Measurements from ENCODE around the gene SLC38A3. TPM values are rescaled to one million over a fixed set of nuclear protein-coding genes. Genes with fewer than 3 reads are reported as not detected.
A peak's percentile ranks its signal among the peaks of the same experiment; 100 is the strongest.

Gene SLC38A3
- total and polyA plus RNA-seq, 4 experiments from 2014 or later: not detected

DNA sequence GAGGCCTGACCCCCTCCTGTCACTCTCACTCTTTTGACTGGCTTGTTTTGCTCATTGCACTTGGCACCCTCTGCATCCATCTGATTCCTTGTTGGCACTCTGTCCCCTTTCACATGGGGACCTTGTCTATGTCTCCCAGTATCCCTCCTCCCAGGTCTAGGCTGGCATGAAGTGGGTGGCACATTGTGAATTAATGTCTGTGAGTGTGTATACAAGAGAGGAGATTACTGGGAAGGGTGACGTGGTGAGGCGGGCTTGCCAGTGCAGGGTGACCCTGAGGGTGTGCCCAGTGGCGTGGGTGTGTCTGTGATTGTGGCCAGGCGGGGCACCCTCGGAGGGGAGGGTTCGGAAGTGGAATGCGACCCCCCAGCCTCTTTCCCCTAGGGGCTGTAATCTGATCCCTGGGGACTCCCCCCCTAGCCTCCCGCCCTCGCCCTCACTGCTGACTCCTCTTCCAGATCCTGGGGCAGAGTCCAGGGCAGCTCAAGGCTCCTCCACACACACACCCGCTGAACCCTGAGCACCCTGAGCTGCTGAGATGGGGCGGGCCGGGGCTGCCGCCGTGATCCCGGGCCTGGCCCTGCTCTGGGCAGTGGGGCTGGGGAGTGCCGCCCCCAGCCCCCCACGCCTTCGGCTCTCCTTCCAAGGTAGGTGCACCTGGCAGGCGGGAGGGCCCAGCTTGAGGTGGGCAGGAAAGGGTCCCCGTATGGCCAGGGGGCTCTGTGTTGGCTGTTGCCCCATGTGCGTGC, 63.8 kb downstream of the SLC38A3 start, which contains the start of gene SEMA3B:
Gene SEMA3B (plus strand): TSS at position 445 of the 749 bp plus-strand sequence. CDS start 94 bp downstream, at position 539.
- intact Hi-C loops (cut with micrococcal nuclease): no loop called here
- peak within 1 kb of the TSS in 2 of 7 donors; percentile 28 to 84 for H3K27ac Mint-ChIP-seq
- H3K4me1 Mint-ChIP-seq: peaks cover 3 to 14% (median 5%) of the 10 kb centered on the region in 4 donors
- Histone ChIP-seq H3K4me3 (ENCODE audit: low read length in 2 of 2) (no peak within 1 kb of the TSS), H3K4me1 (ENCODE audit: insufficient read depth, low read length) (peaks cover 8% of the 10 kb centered on the region), H3K9me3 (ENCODE audit: control insufficient read depth in 1 of 2, low read length in 2 of 2) (no peaks in the 10 kb centered on the region), H3K27ac (ENCODE audit: low read depth, low read length) (no peak within 1 kb of the TSS), H3K27me3 (ENCODE audit: insufficient read depth, low read length) (peaks cover 7% of the 10 kb centered on the region), H3K36me3 (ENCODE audit: insufficient read depth, low read length) (no peaks in the 10 kb centered on the region)
- H3K4me3 Mint-ChIP-seq: no peak within 1 kb of the TSS
- CTCF ChIA-PET (ENCODE audit: partially characterized antibody): interaction anchor here (1.3 to 7.1 kb wide), 3 partner anchors 43 to 77 kb away, joined by 5 to 36 read pairs (median 10); no protein-coding TSS in a partner anchor
- H3K36me3 Mint-ChIP-seq: no peaks in the 10 kb centered on the region
- POLR2A ChIA-PET (ENCODE audit: partially characterized antibody): no interaction called here
- DNase-seq: peak in 1 of 5 donors; percentile 14
- no peaks in the 10 kb centered on the region for H3K9me3 Mint-ChIP-seq
- peaks cover 2 to 12% of the 10 kb centered on the region in 2 donors for H3K27me3 Mint-ChIP-seq

DNA sequence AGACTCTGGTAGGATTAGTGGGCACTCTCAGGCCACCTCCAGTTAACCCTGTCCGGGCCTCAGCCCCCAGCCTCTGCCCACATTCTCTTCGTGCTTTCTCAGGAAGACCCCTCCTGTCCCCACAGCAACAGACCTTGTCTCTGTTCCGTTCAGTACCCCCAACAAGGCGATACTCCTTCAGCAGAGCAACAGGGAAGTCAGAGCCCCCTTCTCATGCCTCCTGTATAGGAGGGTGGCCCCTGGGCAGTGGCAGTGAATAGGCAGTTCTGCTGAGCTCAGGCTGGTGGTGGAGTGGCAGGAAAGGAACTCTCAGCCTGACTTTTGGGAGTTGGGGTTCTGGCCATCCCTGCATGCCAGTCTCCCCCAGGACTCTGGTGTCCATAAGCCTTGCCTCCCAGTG, 64.4 kb downstream of the SLC38A3 start:
- ChIA-PET CTCF (ENCODE audit: partially characterized antibody) (interaction anchor here (1.3 to 7.1 kb wide), 3 partner anchors 43 to 77 kb away, joined by 5 to 36 read pairs (median 10); no protein-coding TSS in a partner anchor), POLR2A (ENCODE audit: partially characterized antibody) (no interaction called here)
- no peak for DNase-seq
- Mint-ChIP-seq H3K27ac (no peak overlapping the region), H3K36me3 (no peaks in the 10 kb centered on the region), H3K9me3 (no peaks in the 10 kb centered on the region), H3K27me3 (peaks cover 7 to 17% of the 10 kb centered on the region in 2 donors), H3K4me1 (peaks cover 8 to 20% (median 11%) of the 10 kb centered on the region in 4 donors), H3K4me3 (no peak overlapping the region)
- intact Hi-C loops (cut with micrococcal nuclease): no loop called here
- Histone ChIP-seq H3K4me3 (ENCODE audit: low read length in 2 of 2) (no peak overlapping the region), H3K4me1 (ENCODE audit: insufficient read depth, low read length) (peaks cover 14% of the 10 kb centered on the region), H3K9me3 (ENCODE audit: control insufficient read depth in 1 of 2, low read length in 2 of 2) (no peaks in the 10 kb centered on the region), H3K36me3 (ENCODE audit: insufficient read depth, low read length) (no peaks in the 10 kb centered on the region), H3K27ac (ENCODE audit: low read depth, low read length) (no peak overlapping the region), H3K27me3 (ENCODE audit: insufficient read depth, low read length) (peaks cover 13% of the 10 kb centered on the region)

DNA sequence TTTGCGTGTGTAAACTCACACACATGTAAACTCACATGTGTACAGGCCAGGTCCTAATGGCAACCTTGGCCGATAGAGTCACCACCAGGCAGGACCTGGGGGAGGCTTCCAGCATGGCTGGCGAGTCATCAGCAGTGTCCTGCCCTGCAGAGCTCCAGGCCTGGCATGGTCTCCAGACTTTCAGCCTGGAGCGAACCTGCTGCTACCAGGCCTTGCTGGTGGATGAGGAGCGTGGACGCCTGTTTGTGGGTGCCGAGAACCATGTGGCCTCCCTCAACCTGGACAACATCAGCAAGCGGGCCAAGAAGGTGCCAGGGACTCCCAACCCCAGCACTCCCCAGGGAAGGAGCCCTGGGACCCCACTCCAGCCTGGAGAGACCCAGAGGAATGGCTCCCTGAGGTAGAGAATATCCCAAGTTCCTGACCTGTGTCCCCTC, 64.9 kb downstream of the SLC38A3 start:
- Mint-ChIP-seq H3K27ac (peak overlapping the region in 1 of 7 donors; percentile 76), H3K4me3 (no peak overlapping the region), H3K9me3 (no peaks in the 10 kb centered on the region), H3K4me1 (peaks cover 9 to 25% (median 14%) of the 10 kb centered on the region in 4 donors), H3K36me3 (no peaks in the 10 kb centered on the region), H3K27me3 (peaks cover 10 to 20% of the 10 kb centered on the region in 2 donors)
- H3K4me1 ChIP-seq (ENCODE audit: insufficient read depth, low read length): peaks cover 20% of the 10 kb centered on the region
- ChIA-PET POLR2A (ENCODE audit: partially characterized antibody) (no interaction called here), CTCF (ENCODE audit: partially characterized antibody) (interaction anchor here (1.3 to 7.1 kb wide), 3 partner anchors 44 to 78 kb away, joined by 5 to 36 read pairs (median 10); no protein-coding TSS in a partner anchor)
- H3K9me3 ChIP-seq (ENCODE audit: control insufficient read depth in 1 of 2, low read length in 2 of 2): no peaks in the 10 kb centered on the region
- intact Hi-C loops (cut with micrococcal nuclease): no loop called here
- no peak overlapping the region for H3K27ac ChIP-seq (ENCODE audit: low read depth, low read length)
- H3K4me3 ChIP-seq (ENCODE audit: low read length in 2 of 2): no peak overlapping the region
- H3K36me3 ChIP-seq (ENCODE audit: insufficient read depth, low read length): no peaks in the 10 kb centered on the region
- H3K27me3 ChIP-seq (ENCODE audit: insufficient read depth, low read length): peaks cover 18% of the 10 kb centered on the region
- DNase-seq: no peak

DNA sequence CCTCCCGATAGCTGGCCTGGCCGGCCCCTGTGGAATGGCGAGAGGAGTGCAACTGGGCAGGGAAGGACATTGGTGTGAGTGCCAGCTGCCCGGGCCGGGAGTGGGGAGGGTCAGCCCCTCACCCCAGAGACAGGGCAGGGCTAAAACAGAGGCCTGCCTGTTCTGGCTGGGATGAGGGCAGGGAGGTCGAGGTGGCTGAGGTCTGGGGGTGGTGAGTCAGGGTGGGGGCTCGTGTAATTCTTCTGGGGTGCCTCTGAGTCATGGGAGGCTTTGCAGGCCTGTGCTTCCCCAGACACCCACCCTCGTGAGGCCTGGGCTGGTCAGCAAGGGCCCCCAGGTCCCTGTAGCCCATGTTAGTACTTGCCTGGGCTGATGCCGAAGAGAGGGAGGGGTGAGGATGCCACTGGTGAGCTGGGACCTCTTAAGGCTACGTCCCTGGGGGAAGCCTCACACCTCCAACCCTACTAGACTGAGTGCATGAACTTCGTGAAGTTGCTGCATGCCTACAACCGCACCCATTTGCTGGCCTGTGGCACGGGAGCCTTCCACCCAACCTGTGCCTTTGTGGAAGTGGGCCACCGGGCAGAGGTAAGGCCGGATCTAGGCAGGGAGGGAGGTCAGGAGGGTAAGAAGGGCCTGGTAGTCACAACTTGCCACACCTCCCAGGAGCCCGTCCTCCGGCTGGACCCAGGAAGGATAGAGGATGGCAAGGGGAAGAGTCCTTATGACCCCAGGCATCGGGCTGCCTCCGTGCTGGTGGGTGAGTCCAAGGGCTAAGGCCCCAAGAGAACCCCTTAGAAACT, 65.6 kb downstream of the SLC38A3 start:
- peak in 1 of 5 donors; percentile 38 for DNase-seq
- Histone ChIP-seq H3K27me3 (ENCODE audit: insufficient read depth, low read length) (peaks cover 24% of the 10 kb centered on the region), H3K36me3 (ENCODE audit: insufficient read depth, low read length) (no peaks in the 10 kb centered on the region), H3K4me1 (ENCODE audit: insufficient read depth, low read length) (peaks cover 26% of the 10 kb centered on the region), H3K9me3 (ENCODE audit: control insufficient read depth in 1 of 2, low read length in 2 of 2) (no peaks in the 10 kb centered on the region), H3K4me3 (ENCODE audit: low read length in 2 of 2) (no peak overlapping the region), H3K27ac (ENCODE audit: low read depth, low read length) (no peak overlapping the region)
- intact Hi-C loops (cut with micrococcal nuclease): no loop called here
- Mint-ChIP-seq H3K9me3 (no peaks in the 10 kb centered on the region), H3K27me3 (peaks cover 14 to 23% of the 10 kb centered on the region in 2 donors), H3K4me1 (peaks cover 12 to 32% (median 19%) of the 10 kb centered on the region in 4 donors), H3K36me3 (no peaks in the 10 kb centered on the region), H3K27ac (peak overlapping the region in 2 of 7 donors; percentile 54 to 76), H3K4me3 (peak overlapping the region in 1 of 8 donors; percentile 7)
- ChIA-PET POLR2A (ENCODE audit: partially characterized antibody) (no interaction called here), CTCF (ENCODE audit: partially characterized antibody) (interaction anchor here (0.7 to 7.1 kb wide), 4 partner anchors 24 to 76 kb away, joined by 3 to 40 read pairs (median 23); no protein-coding TSS in a partner anchor)

Small RNAs within 50 kb of the gene (microRNA-seq; reads per million reads assigned to microRNA genes)
- gene MIR566 (ENCODE audit: borderline microRNAs expressed, borderline number of aligned reads, borderline replicate concordance) (not detected), gene MIR5787 (ENCODE audit: borderline microRNAs expressed, borderline number of aligned reads, borderline replicate concordance) (not detected)

Other genes with a start within 250 kb of the SLC38A3 start
- gene RBM5, start 116.4 kb upstream of the SLC38A3 start, total RNA-seq: 100 to 1,000 TPM; 377 to 385 TPM
- gene RBM5, start 116.4 kb upstream of the SLC38A3 start, polyA plus RNA-seq: 10 to 100 TPM; 16.7 to 47.9 TPM
- not detected for gene SEMA3F, start 49.9 kb upstream of the SLC38A3 start, total RNA-seq
- not detected for gene SEMA3F, start 49.9 kb upstream of the SLC38A3 start, polyA plus RNA-seq
- not detected for gene GNAT1, start 13.7 kb upstream of the SLC38A3 start, total RNA-seq
- gene GNAT1, start 13.7 kb upstream of the SLC38A3 start, polyA plus RNA-seq: not detected
- 100 to 1,000 TPM; 292 to 300 TPM for gene GNAI2, start 30.9 kb downstream of the SLC38A3 start, total RNA-seq
- 100 to 1,000 TPM; 532 to 615 TPM for gene GNAI2, start 30.9 kb downstream of the SLC38A3 start, polyA plus RNA-seq
- gene SEMA3B, start 63.9 kb downstream of the SLC38A3 start, total RNA-seq: under 1 TPM; 0.50 to 0.87 TPM
- gene SEMA3B, start 63.9 kb downstream of the SLC38A3 start, polyA plus RNA-seq: not detected
- not detected for gene LSMEM2, start 73.8 kb downstream of the SLC38A3 start, total RNA-seq
- gene LSMEM2, start 73.8 kb downstream of the SLC38A3 start, polyA plus RNA-seq: under 1 TPM in 1 of 2 donors, not detected in 1; 0.20 TPM
- 10 to 100 TPM; 58.6 to 65.3 TPM for gene IFRD2, start 87.2 kb downstream of the SLC38A3 start, total RNA-seq
- gene IFRD2, start 87.2 kb downstream of the SLC38A3 start, polyA plus RNA-seq: 10 to 100 TPM; 62.0 to 84.7 TPM
- gene HYAL3, start 94.1 kb downstream of the SLC38A3 start, total RNA-seq: 1 to 10 TPM; 5.1 to 5.4 TPM
- gene HYAL3, start 94.1 kb downstream of the SLC38A3 start, polyA plus RNA-seq: 1 to 10 TPM; 4.4 to 7.1 TPM
- gene NAA80, start 94.1 kb downstream of the SLC38A3 start, total RNA-seq: 10 to 100 TPM; 33.1 to 33.7 TPM
- 10 to 100 TPM; 16.7 to 30.3 TPM for gene NAA80, start 94.1 kb downstream of the SLC38A3 start, polyA plus RNA-seq
- gene HYAL1, start 98.3 kb downstream of the SLC38A3 start, total RNA-seq: under 1 TPM; 0.38 to 0.50 TPM
- under 1 TPM; 0.09 to 0.20 TPM for gene HYAL1, start 98.3 kb downstream of the SLC38A3 start, polyA plus RNA-seq
- 1 to 10 TPM; 3.7 to 4.0 TPM for gene HYAL2, start 117.5 kb downstream of the SLC38A3 start, total RNA-seq
- gene HYAL2, start 117.5 kb downstream of the SLC38A3 start, polyA plus RNA-seq: 10 to 100 TPM; 10.3 to 12.3 TPM
- gene TUSC2, start 123.0 kb downstream of the SLC38A3 start, total RNA-seq: 10 to 100 TPM; 25.3 to 30.0 TPM
- gene TUSC2, start 123.0 kb downstream of the SLC38A3 start, polyA plus RNA-seq: 10 to 100 TPM; 45.1 to 45.9 TPM
- 10 to 100 TPM; 81.9 to 86.9 TPM for gene RASSF1, start 135.6 kb downstream of the SLC38A3 start, total RNA-seq
- 10 to 100 TPM; 37.5 to 62.3 TPM for gene RASSF1, start 135.6 kb downstream of the SLC38A3 start, polyA plus RNA-seq
- 1 to 10 TPM; 3.7 to 4.2 TPM for gene ZMYND10, start 140.5 kb downstream of the SLC38A3 start, total RNA-seq
- gene ZMYND10, start 140.5 kb downstream of the SLC38A3 start, polyA plus RNA-seq: not detected
- 10 to 100 TPM; 50.0 to 53.0 TPM for gene NPRL2, start 145.5 kb downstream of the SLC38A3 start, total RNA-seq
- 10 to 100 TPM; 39.6 to 41.9 TPM for gene NPRL2, start 145.5 kb downstream of the SLC38A3 start, polyA plus RNA-seq
- gene CYB561D2, start 145.6 kb downstream of the SLC38A3 start, total RNA-seq: 10 to 100 TPM; 39.6 to 40.0 TPM
- 10 to 100 TPM; 66.2 to 68.3 TPM for gene CYB561D2, start 145.6 kb downstream of the SLC38A3 start, polyA plus RNA-seq
- 10 to 100 TPM; 31.1 to 34.6 TPM for gene TMEM115, start 154.2 kb downstream of the SLC38A3 start, total RNA-seq
- gene TMEM115, start 154.2 kb downstream of the SLC38A3 start, polyA plus RNA-seq: 10 to 100 TPM; 28.6 to 38.4 TPM